PC-3 (cell line): ENCODE results near the gene SNAP47. TPM values are rescaled to one million over a fixed set of nuclear protein-coding genes. Genes with fewer than 3 reads are reported as not detected.

ENCODE experiments used
- ATAC-seq: fragments of 200-7000 bp; cut with Tn5 transposase; 2 replicates; pipeline ENCODE4 v1.9.1; 2020; ENCODE audit warnings: mild to moderate bottlenecking, moderate library complexity
- BruUV-seq: library from RNA; stranded (reverse); fragments of 400-500 nt; replicated peaks from 2 replicates; lab custom pipeline; 2021; lab: Mats Ljungman, UMichigan
- CTCF ChIA-PET: fragments of 300-600 bp; sonication (Branson Sonifier 250); formaldehyde crosslinking; loops from one replicate; lab custom pipeline; 2022; ENCODE audit warnings: antibody characterized with exemption; lab: Charles Lee
- POLR2A ChIA-PET: fragments of 300-600 bp; sonication (Branson Sonifier 250); formaldehyde crosslinking; loops from one replicate; lab custom pipeline; 2022; ENCODE audit warnings: antibody characterized with exemption; ENCODE audit not compliant: unreplicated experiment; lab: Charles Lee
- DNase-seq: peaks from one replicate; pipeline ENCODE4 v3.0.0-alpha.2; 2015
- H2AFZ ChIP-seq: fragments of 300-600 bp; sonication (generic); 2 replicates; pipeline ENCODE4 v1.6.0; 2016; ENCODE audit warnings: antibody characterized with exemption, low read length
- H3F3A ChIP-seq: fragments of 300-600 bp; sonication (generic); one replicate; pipeline ENCODE4 v1.6.0; 2017; ENCODE audit warnings: antibody characterized with exemption, low read length, control low read depth, mild to moderate bottlenecking; ENCODE audit not compliant: unreplicated experiment
- H3K27ac ChIP-seq: fragments of 300-600 bp; sonication (generic); 2 replicates; pipeline ENCODE4 v1.5.1; 2016; ENCODE audit warnings: mild to moderate bottlenecking, low read length
- H3K27me3 ChIP-seq: fragments of 300-600 bp; sonication (generic); 2 replicates; pipeline ENCODE4 v1.6.1; 2016; ENCODE audit warnings: low read length, mixed read lengths
- H3K36me3 ChIP-seq: fragments of 300-600 bp; sonication (generic); 2 replicates; pipeline ENCODE4 v1.6.1; 2016; ENCODE audit warnings: low read depth, mixed run types, low read length, mixed read lengths
- H3K4me1 ChIP-seq: fragments of 300-600 bp; sonication (generic); 2 replicates; pipeline ENCODE4 v1.5.1; 2016; ENCODE audit warnings: low read length; ENCODE audit not compliant: insufficient read depth
- H3K4me2 ChIP-seq: fragments of 300-600 bp; sonication (generic); 2 replicates; pipeline ENCODE4 v1.6.0; 2016; ENCODE audit warnings: low read length
- H3K4me3 ChIP-seq: fragments of 300-600 bp; sonication (generic); 2 replicates; pipeline ENCODE4 v1.5.1; 2016; ENCODE audit warnings: mild to moderate bottlenecking, low read length, mixed read lengths
- H3K79me2 ChIP-seq: fragments of 300-600 bp; sonication (generic); 2 replicates; pipeline ENCODE4 v1.6.1; 2017; ENCODE audit warnings: low read length, mixed read lengths
- H3K9ac ChIP-seq: fragments of 300-600 bp; sonication (generic); 2 replicates; pipeline ENCODE4 v1.6.0; 2016; ENCODE audit warnings: mild to moderate bottlenecking, low read length
- H3K9me2 ChIP-seq: fragments of 300-600 bp; sonication (generic); replicated peaks from 2 replicates; pipeline ENCODE4 v1.6.1; 2016; ENCODE audit warnings: mixed run types, low read length, mixed read lengths
- H3K9me3 ChIP-seq: fragments of 300-600 bp; sonication (generic); 2 replicates; pipeline ENCODE4 v1.6.1; 2016; ENCODE audit warnings: low read length, mixed read lengths
- H4K20me1 ChIP-seq: fragments of 300-600 bp; sonication (generic); 2 replicates; pipeline ENCODE4 v1.6.1; 2016; ENCODE audit warnings: low read length, mixed read lengths
- CTCF ChIP-seq: fragments of 300-600 bp; sonication (generic); conservative IDR thresholded peaks from 2 replicates; pipeline ENCODE4 v1.5.1; 2017; ENCODE audit warnings: antibody characterized with exemption, low read depth, mild to moderate bottlenecking, low read length
- EZH2 ChIP-seq: fragments of 300-600 bp; sonication (generic); IDR thresholded peaks from one replicate; pipeline ENCODE4 v1.6.1; 2017; ENCODE audit warnings: antibody characterized with exemption, mild to moderate bottlenecking, low read length; ENCODE audit not compliant: unreplicated experiment
- EZH2phosphoT487 ChIP-seq: fragments of 300-600 bp; sonication (generic); IDR thresholded peaks from 2 replicates; pipeline ENCODE4 v1.6.1; 2018; ENCODE audit warnings: mild to moderate bottlenecking, antibody characterized with exemption, low read length, borderline replicate concordance
- intact Hi-C: fragments of 100-400 bp; cut with micrococcal nuclease; formaldehyde crosslinking; loops from 2 replicates; pipeline ENCODE4 v1.9.0; 2023
- total RNA-seq: library from RNA; depleted of rRNA; stranded (reverse); fragments of >200 nt; gene quantifications from 2 replicates; pipeline ENCODE4 v1.2.3, GENCODE V29; 2014

SNAP47 gene
- total RNA-seq, 1 experiment from 2014 or later = 123 TPM

GRCh38 chr1:227763246-227764018 lies 28.2 kb downstream of the SNAP47 start:
- intact Hi-C loops = loop anchor here (1.0 to 10.0 kb wide), 3 partner anchors 42 to 321 kb away; partner anchors contain the start of gene ARF1
- Histone ChIP-seq H2AFZ (no peak overlapping the region), H3K9ac (no peak overlapping the region), H3F3A (peaks cover 8% of the 10 kb centered on the region), H3K27me3 (no peaks in the 10 kb centered on the region), H3K79me2 (peaks cover 57% of the 10 kb centered on the region), H3K9me3 (no peaks in the 10 kb centered on the region), H3K27ac (peak overlapping the region; percentile 62), H3K4me2 (peak overlapping the region; percentile 50), H3K4me1 (peaks cover 73% of the 10 kb centered on the region), H3K4me3 (no peak overlapping the region), H4K20me1 (peaks cover 52% of the 10 kb centered on the region), H3K9me2 (no peaks in the 10 kb centered on the region), H3K36me3 (peaks cover 49% of the 10 kb centered on the region)
- CTCF ChIA-PET = interaction anchor here (1.0 to 2.7 kb wide), 9 partner anchors 24 to 190 kb away, joined by 3 to 15 read pairs (median 8); partner anchors contain the start of gene WNT9A
- DNase-seq = no peak
- POLR2A ChIA-PET = interaction anchor here (0.8 kb wide), 1 partner anchor 24 kb away, joined by 3 read pairs; no protein-coding TSS in a partner anchor
- ATAC-seq = no peak; the same call in 1 of the 2 replicates
- no TSS peak for BruUV-seq
- TF ChIP-seq CTCF (no peak), EZH2phosphoT487 (no peak), EZH2 (no peak)

- peaks cover 47% of the 10 kb centered on the region for H4K20me1 ChIP-seq
- intact Hi-C loops = loop anchor here (1.0 to 10.0 kb wide), 3 partner anchors 41 to 321 kb away; partner anchors contain the start of gene ARF1
These were observed 28.8 kb downstream of the SNAP47 start for GRCh38 chr1:227764019-227764391.

More at GRCh38 chr1:227764019-227764391, 28.8 kb downstream of the SNAP47 start:
- Histone ChIP-seq H3K4me1 (peaks cover 67% of the 10 kb centered on the region), H3K4me2 (peak overlapping the region; percentile 50), H3K36me3 (peaks cover 53% of the 10 kb centered on the region), H2AFZ (no peak overlapping the region), H3K9me2 (no peaks in the 10 kb centered on the region), H3K79me2 (peaks cover 57% of the 10 kb centered on the region), H3K9me3 (no peaks in the 10 kb centered on the region), H3K27me3 (no peaks in the 10 kb centered on the region), H3K9ac (no peak overlapping the region), H3K4me3 (no peak overlapping the region), H3K27ac (peak overlapping the region; percentile 62), H3F3A (peaks cover 6% of the 10 kb centered on the region)
- ChIA-PET CTCF (interaction anchor here (1.0 to 2.7 kb wide), 7 partner anchors 24 to 190 kb away, joined by 3 to 13 read pairs (median 8); partner anchors contain the start of gene WNT9A), POLR2A (interaction anchor here (0.6 to 0.8 kb wide), 4 partner anchors 24 to 367 kb away, joined by 3 read pairs; no protein-coding TSS in a partner anchor)
- peak; percentile 96 for DNase-seq
- TF ChIP-seq CTCF = no peak
- TF ChIP-seq EZH2 = no peak
- TF ChIP-seq EZH2phosphoT487 = peak; percentile 90
- ATAC-seq = peak; percentile 51
- no TSS peak for BruUV-seq
